B cell (primary cell): ENCODE measurements around the gene ARMH3. TPM values are rescaled to one million over a fixed set of nuclear protein-coding genes. Genes with fewer than 3 reads are reported as not detected.
A peak's percentile ranks its signal among the peaks of the same experiment; 100 is the strongest.

ENCODE experiments used
- ATAC-seq: fragments of 200-7000 bp; cut with Tn5 transposase; one replicate; pipeline ENCODE4 v1.10.0; 2021; ENCODE audit warnings: low read depth, mild to moderate bottlenecking, moderate number of reproducible peaks, moderate library complexity
- CTCF ChIA-PET: fragments of 350-600 bp; sonication (Branson Sonifier 250); formaldehyde crosslinking; loops from one replicate; lab custom pipeline; 2021; ENCODE audit warnings: antibody characterized with exemption, inconsistent platforms; lab: Charles Lee
- POLR2A ChIA-PET: fragments of 350-600 bp; sonication (Branson Sonifier 250); formaldehyde crosslinking; loops from one replicate; lab custom pipeline; 2021; ENCODE audit warnings: antibody characterized with exemption; lab: Charles Lee
- DNase-seq: peaks from one replicate; pipeline ENCODE4 v3.0.0; 2013
- H2AFZ ChIP-seq: 2 replicates; pipeline ENCODE4 v1.6.1; 2012; ENCODE audit warnings: mild to moderate bottlenecking, low read depth, low read length; ENCODE audit not compliant: insufficient read depth, poor library complexity, severe bottlenecking
- H3K27ac ChIP-seq, 2 donors: 1 replicate in 1 of 2; 2 replicates in 1 of 2; pipeline ENCODE4 v1.5.1; 2012 to 2013; ENCODE audit warnings: low read length in 2 of 2, mild to moderate bottlenecking in 2 of 2, moderate library complexity in 1 of 2
- H3K27me3 ChIP-seq, 4 experiments: fragments of 200-600 bp in 1 of 4; sonication (generic) in 1 of 4; replicated peaks in 1 of 4; 1 replicate in 2 of 4; 2 replicates in 2 of 4; pipeline versions ENCODE4 v1.6.1 to v1.7.0; 2013 to 2016; ENCODE audit warnings: low read length in 3 of 4, mild to moderate bottlenecking in 2 of 4, mixed read lengths in 1 of 4, moderate library complexity in 1 of 4; ENCODE audit not compliant: insufficient read depth in 4 of 4, control insufficient read depth in 3 of 4; ENCODE audit errors: control extremely low read depth in 1 of 4
- H3K36me3 ChIP-seq, 2 experiments: replicated peaks in 1 of 2; 1 replicate in 1 of 2; 2 replicates in 1 of 2; pipeline versions ENCODE4 v1.6.1 to v1.7.1; 2013; ENCODE audit warnings: low read length in 1 of 2; ENCODE audit not compliant: insufficient read depth in 2 of 2, control insufficient read depth in 1 of 2; ENCODE audit errors: control extremely low read depth in 1 of 2, extremely low read depth in 1 of 2
- H3K4me1 ChIP-seq, 2 donors: fragments of 200-600 bp in 1 of 2; sonication (generic) in 1 of 2; 1 replicate in 1 of 2; 2 replicates in 1 of 2; pipeline versions ENCODE4 v1.5.1 to v1.6.1; 2013 to 2017; ENCODE audit warnings: low read length in 2 of 2; ENCODE audit not compliant: control insufficient read depth in 2 of 2, insufficient read depth in 2 of 2
- H3K4me2 ChIP-seq: replicated peaks from 2 replicates; pipeline ENCODE3; 2012; ENCODE audit warnings: mild to moderate bottlenecking, low read depth, low read length; ENCODE audit not compliant: poor library complexity, severe bottlenecking
- H3K4me3 ChIP-seq, 5 experiments: fragments of 200-600 bp in 1 of 5; sonication (generic) in 1 of 5; 1 replicate in 3 of 5; 2 replicates in 2 of 5; pipeline versions ENCODE4 v1.5.1 to v1.7.0; 2011 to 2016; ENCODE audit warnings: low read length in 4 of 5, mild to moderate bottlenecking in 4 of 5, low read depth in 2 of 5, control low read depth in 1 of 5, moderate library complexity in 1 of 5; ENCODE audit not compliant: insufficient read depth in 1 of 5; ENCODE audit errors: control extremely low read depth in 1 of 5, extremely low read depth in 1 of 5
- H3K79me2 ChIP-seq: fragments of 200-600 bp; sonication (generic); one replicate; pipeline ENCODE4 v1.6.0; 2016; ENCODE audit warnings: low read length; ENCODE audit not compliant: control insufficient read depth, insufficient read depth
- H3K9ac ChIP-seq: fragments of 200-600 bp; sonication (generic); 2 replicates; pipeline ENCODE4 v1.6.1; 2017; ENCODE audit warnings: mild to moderate bottlenecking, low read length, moderate library complexity
- H3K9me3 ChIP-seq, 3 donors: one replicate each; pipeline versions ENCODE4 v1.6.1 to v1.7.1; 2013; ENCODE audit warnings: low read length in 2 of 3; ENCODE audit not compliant: control insufficient read depth in 2 of 3, insufficient read depth in 1 of 3; ENCODE audit errors: control extremely low read depth in 1 of 3
- H4K20me1 ChIP-seq: 2 replicates; pipeline ENCODE4 v1.6.0; 2012; ENCODE audit warnings: mild to moderate bottlenecking, low read length; ENCODE audit not compliant: insufficient read depth, control insufficient read depth, poor library complexity, severe bottlenecking
- H3K27ac Mint-ChIP-seq: one replicate; pipeline ENCODE4 v1.8.0; 2021; ENCODE audit warnings: mixed read lengths
- H3K27me3 Mint-ChIP-seq: one replicate; pipeline ENCODE4 v1.8.0; 2021; ENCODE audit warnings: mixed read lengths
- H3K4me1 Mint-ChIP-seq: one replicate; pipeline ENCODE4 v1.8.0; 2021; ENCODE audit warnings: mixed read lengths
- H3K4me3 Mint-ChIP-seq: one replicate; pipeline ENCODE4 v1.8.0; 2021; ENCODE audit warnings: mixed read lengths
- H3K9me3 Mint-ChIP-seq: one replicate; pipeline ENCODE4 v1.8.0; 2022; ENCODE audit warnings: mixed read lengths; ENCODE audit not compliant: insufficient read depth
- EZH2 ChIP-seq: IDR thresholded peaks from 2 replicates; pipeline ENCODE4 v1.6.1; 2012; ENCODE audit warnings: borderline replicate concordance, low read depth, mild to moderate bottlenecking, moderate library complexity, low read length; ENCODE audit not compliant: insufficient read depth, poor library complexity, severe bottlenecking
- WGBS: methylation state at CpG from one replicate; pipeline ENCODE4 v1.1.5; 2013; ENCODE audit warnings: missing lambda C conversion rate; ENCODE audit not compliant: insufficient coverage; 5-methylcytosine and 5-hydroxymethylcytosine counted together
- intact Hi-C: fragments of 100-400 bp; cut with micrococcal nuclease; formaldehyde crosslinking; loops from one replicate; pipeline ENCODE4 v1.10.0; 2022
- polyA plus RNA-seq: library from polyadenylated mRNA; depleted of rRNA; stranded (reverse); fragments of >200 nt; gene quantifications from 2 replicates; pipeline ENCODE4 v1.2.3, GENCODE V29; 2012
- total RNA-seq, 2 donors: library from RNA; stranded (reverse); fragments of 120-200 nt in 1 of 2; gene quantifications; 1 replicate in 1 of 2; 2 replicates in 1 of 2; pipeline versions ENCODE4 v1.2.3 to v1.2.4, GENCODE V29; 2013 to 2022
- TF ChIP-seq, protein P1 (sequence below): fragments of 200-600 bp; IDR thresholded peaks from one replicate; pipeline ENCODE4 v1.8.0; 2022; ENCODE audit warnings: antibody characterized with exemption, mild to moderate bottlenecking

ARMH3 gene
- total and polyA plus RNA-seq, 2 donors (not counting 1 experiment from before 2014, with no cell fraction given), result 33.4 to 40.7 TPM

DNA sequence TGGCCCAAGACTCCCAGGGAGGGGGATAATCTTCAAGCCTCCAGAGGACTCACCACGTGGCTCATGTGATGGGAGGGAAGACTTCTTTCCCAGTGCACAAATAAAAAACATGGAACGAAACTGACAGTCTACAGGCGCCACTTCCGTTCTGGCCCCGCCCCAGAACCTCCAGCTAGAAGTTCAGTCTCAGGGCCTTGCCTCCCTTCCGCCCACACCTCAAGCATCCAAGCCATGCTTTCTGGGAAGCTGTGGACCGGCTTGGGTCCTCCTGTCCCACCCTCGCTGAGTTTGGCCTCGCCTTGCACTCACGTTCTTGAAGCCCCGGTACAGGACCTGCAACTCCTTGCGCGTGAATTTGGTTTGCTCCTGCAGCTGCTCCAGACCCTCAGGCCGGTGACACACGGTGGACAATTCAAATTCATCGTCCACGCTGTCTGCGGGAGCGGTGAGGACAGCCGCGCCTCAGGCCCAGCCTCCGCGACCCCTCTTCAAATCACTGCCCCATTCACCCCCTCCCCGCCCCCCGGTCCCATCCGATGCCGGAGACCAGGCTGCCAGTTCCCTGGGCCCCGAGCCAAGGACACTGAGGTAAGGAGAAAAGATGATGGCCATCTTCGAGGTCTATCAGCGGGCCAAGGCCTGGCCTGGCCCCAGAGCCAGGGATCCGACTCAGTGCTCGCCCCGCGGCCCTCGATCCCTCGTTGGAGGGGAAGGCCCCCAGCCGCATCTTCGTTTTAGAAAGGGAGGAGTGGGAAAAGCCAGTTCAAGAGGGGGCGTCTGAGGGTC, 227.0 kb downstream of the ARMH3 start:
- WGBS, result 76% methylated on average over 24 of the region's 39 CpGs
- peak overlapping the region; percentile 23 for H3K4me3 Mint-ChIP-seq

More for the DNA sequence above, 227.0 kb downstream of the ARMH3 start:
- H3K27me3 ChIP-seq, result no peaks in the 10 kb centered on the region
- no peaks in the 10 kb centered on the region for H3K27me3 Mint-ChIP-seq
- H3K27ac ChIP-seq, result peak overlapping the region in 1 of 2 donors; percentile 26
- H3K79me2 ChIP-seq, result peaks cover 23% of the 10 kb centered on the region
- intact Hi-C loops, result no loop called here
- TF ChIP-seq, protein P1, sequence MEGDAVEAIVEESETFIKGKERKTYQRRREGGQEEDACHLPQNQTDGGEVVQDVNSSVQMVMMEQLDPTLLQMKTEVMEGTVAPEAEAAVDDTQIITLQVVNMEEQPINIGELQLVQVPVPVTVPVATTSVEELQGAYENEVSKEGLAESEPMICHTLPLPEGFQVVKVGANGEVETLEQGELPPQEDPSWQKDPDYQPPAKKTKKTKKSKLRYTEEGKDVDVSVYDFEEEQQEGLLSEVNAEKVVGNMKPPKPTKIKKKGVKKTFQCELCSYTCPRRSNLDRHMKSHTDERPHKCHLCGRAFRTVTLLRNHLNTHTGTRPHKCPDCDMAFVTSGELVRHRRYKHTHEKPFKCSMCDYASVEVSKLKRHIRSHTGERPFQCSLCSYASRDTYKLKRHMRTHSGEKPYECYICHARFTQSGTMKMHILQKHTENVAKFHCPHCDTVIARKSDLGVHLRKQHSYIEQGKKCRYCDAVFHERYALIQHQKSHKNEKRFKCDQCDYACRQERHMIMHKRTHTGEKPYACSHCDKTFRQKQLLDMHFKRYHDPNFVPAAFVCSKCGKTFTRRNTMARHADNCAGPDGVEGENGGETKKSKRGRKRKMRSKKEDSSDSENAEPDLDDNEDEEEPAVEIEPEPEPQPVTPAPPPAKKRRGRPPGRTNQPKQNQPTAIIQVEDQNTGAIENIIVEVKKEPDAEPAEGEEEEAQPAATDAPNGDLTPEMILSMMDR, result no peak
- no peak for TF ChIP-seq EZH2
- H3K9me3 ChIP-seq, result no peaks in the 10 kb centered on the region
- peaks cover 22 to 42% of the 10 kb centered on the region in 2 donors for H3K4me1 ChIP-seq
- no peak for ATAC-seq
- peak overlapping the region in 1 of 5 experiments; percentile 32 for H3K4me3 ChIP-seq
- H3K27ac Mint-ChIP-seq, result peak overlapping the region; percentile 37
- H3K36me3 ChIP-seq, result peaks cover 2 to 14% of the 10 kb centered on the region in 2 experiments
- CTCF ChIA-PET, result interaction anchor here (1.1 to 6.4 kb wide), 3 partner anchors 12 to 244 kb away, joined by 3 to 51 read pairs (median 3); partner anchors contain the start of gene KCNIP2
- no peak overlapping the region for H2AFZ ChIP-seq
- POLR2A ChIA-PET, result interaction anchor here (1.5 to 7.1 kb wide), 2 partner anchors 7 to 12 kb away, joined by 5 to 102 read pairs; partner anchors contain the start of gene OGA
- peaks cover 36% of the 10 kb centered on the region for H3K4me1 Mint-ChIP-seq
- H4K20me1 ChIP-seq, result peaks cover 21% of the 10 kb centered on the region
- H3K4me2 ChIP-seq, result peak overlapping the region; percentile 91
- DNase-seq, result no peak
- H3K9ac ChIP-seq, result peak overlapping the region; percentile 17
- no peaks in the 10 kb centered on the region for H3K9me3 Mint-ChIP-seq
